A549 (cell line): ENCODE data around the gene GRID2. TPM values are rescaled to one million over a fixed set of nuclear protein-coding genes. Genes with fewer than 3 reads are reported as not detected.
"Not testable (repeated sequence)": the region's sequence is repeated elsewhere in the genome, so short reads cannot be mapped to it uniquely, and the experiment has no call there.

Source experiments
- ATAC-seq, 2 experiments: fragments of 200-7000 bp in 1 of 2; fragments of >200 bp in 1 of 2; cut with Nextera tagmentation in 1 of 2; cut with Tn5 transposase in 1 of 2; 3 replicates each; pipeline versions ENCODE4 v1.8.0 to v1.9.1; 2018 to 2020; ENCODE audit warnings: mild to moderate bottlenecking in 1 of 2, moderate library complexity in 1 of 2
- CTCF ChIA-PET: fragments of 300-600 bp; sonication (Branson Sonifier 250); formaldehyde crosslinking; extraction: SDS; loops from one replicate; lab custom pipeline; 2021; ENCODE audit warnings: antibody characterized with exemption, inconsistent platforms; lab: Yijun Ruan, JAX
- POLR2A ChIA-PET: fragments of 350-600 bp; formaldehyde crosslinking; extraction: SDS; loops from one replicate; lab custom pipeline; 2021; ENCODE audit warnings: antibody characterized with exemption, inconsistent platforms; lab: Yijun Ruan, JAX
- DNase-seq, 2 experiments: peaks; one replicate each; pipeline versions ENCODE4 v3.0.0 to v3.0.0-alpha.2; 2011 to 2016; ENCODE audit warnings: low read depth in 1 of 2, low spot score in 1 of 2
- FAIRE-seq: peaks from 2 replicates; lab custom pipeline; 2011; peaks lifted over from hg19 to GRCh38; lab: Jason Lieb, UNC
- H3K27ac ChIP-seq, 2 experiments: fragments of >200 bp; sonication (Bioruptor Twin); formaldehyde crosslinking; 3 replicates each; pipeline ENCODE4 v1.5.1; 2016 to 2017
- H3K4me1 ChIP-seq: fragments of >200 bp; sonication (Bioruptor Twin); formaldehyde crosslinking; 3 replicates; pipeline ENCODE4 v1.6.1; 2016
- H3K4me2 ChIP-seq: fragments of >200 bp; sonication (Bioruptor Twin); formaldehyde crosslinking; 3 replicates; pipeline ENCODE4 v1.6.1; 2016
- H3K4me3 ChIP-seq: fragments of >200 bp; sonication (Bioruptor Twin); formaldehyde crosslinking; 3 replicates; pipeline ENCODE4 v1.5.1; 2016
- H3K9me3 ChIP-seq: fragments of >200 bp; sonication (Bioruptor Twin); formaldehyde crosslinking; 3 replicates; pipeline ENCODE4 v1.6.1; 2016
- CBX2 ChIP-seq: fragments of 200-600 bp; sonication (generic); IDR thresholded peaks from 2 replicates; pipeline ENCODE4 v1.6.1; 2016; ENCODE audit warnings: low read depth, mild to moderate bottlenecking, borderline replicate concordance
- CEBPB ChIP-seq, 2 experiments: fragments of >200 bp in 1 of 2; sonication (Bioruptor Twin) in 1 of 2; formaldehyde crosslinking in 1 of 2; IDR thresholded peaks; 2 replicates each; pipeline ENCODE4 v1.6.1; 2012 to 2016
- EHF ChIP-seq: fragments of 250-450 bp; sonication (Bioruptor Pico); IDR thresholded peaks from 2 replicates; pipeline ENCODE4 v1.5.0; 2020; ENCODE audit warnings: mild to moderate bottlenecking
- EHMT2 ChIP-seq: fragments of 200-600 bp; sonication (generic); IDR thresholded peaks from 2 replicates; pipeline ENCODE4 v1.6.1; 2016; ENCODE audit warnings: antibody characterized with exemption, low read depth, mild to moderate bottlenecking, moderate library complexity
- GATA3 ChIP-seq: IDR thresholded peaks from 2 replicates; pipeline ENCODE4 v1.6.1; 2012; ENCODE audit warnings: borderline replicate concordance
- HEYL ChIP-seq: fragments of 250-450 bp; sonication (Bioruptor Pico); IDR thresholded peaks from 2 replicates; pipeline ENCODE4 v1.8.0; 2021; ENCODE audit warnings: mild to moderate bottlenecking, moderate library complexity
- HOXB5 ChIP-seq: fragments of 250-450 bp; sonication (Bioruptor Pico); IDR thresholded peaks from 2 replicates; pipeline ENCODE4 v1.5.0; 2020; ENCODE audit warnings: mild to moderate bottlenecking, moderate library complexity
- JUN ChIP-seq, 2 experiments: fragments of >200 bp; sonication (Bioruptor Twin); formaldehyde crosslinking; IDR thresholded peaks; 2 replicates in 1 of 2; 3 replicates in 1 of 2; pipeline ENCODE4 v1.6.1; 2016 to 2017
- NR3C1 ChIP-seq: fragments of >200 bp; sonication (Bioruptor Twin); formaldehyde crosslinking; IDR thresholded peaks from 3 replicates; pipeline ENCODE4 v1.6.1; 2017
- POLR2A ChIP-seq: IDR thresholded peaks from 2 replicates; pipeline ENCODE4 v1.6.1; 2012; ENCODE audit warnings: mild to moderate bottlenecking, low read length
- ZSCAN20 ChIP-seq: fragments of 250-450 bp; sonication (Bioruptor Pico); IDR thresholded peaks from 2 replicates; pipeline ENCODE4 v1.8.0; 2022; ENCODE audit warnings: mild to moderate bottlenecking, moderate library complexity
- WGBS: methylation state at CpG from one replicate; pipeline ENCODE4 v1.1.6; 2017; ENCODE audit errors: missing lambda C conversion rate; 5-methylcytosine and 5-hydroxymethylcytosine counted together
- polyA plus RNA-seq, 4 experiments: library from polyadenylated mRNA; depleted of rRNA in 3 of 4; stranded (reverse); fragments of >200 nt; fragmentation: RNase III in 1 of 4; extraction: RNeasy Plus Mini Kit Qiagen cat#74134 plus additional on column Dnase treatment in 1 of 4; gene quantifications; 2 replicates in 3 of 4; 3 replicates in 1 of 4; pipeline ENCODE4 v1.2.3, GENCODE V29; 2011 to 2017
- TF ChIP-seq, protein P1 (sequence below): fragments of 250-450 bp; sonication (Bioruptor Pico); IDR thresholded peaks from 2 replicates; pipeline ENCODE4 v1.5.0; 2020; ENCODE audit warnings: low read depth, mild to moderate bottlenecking, moderate library complexity
- TF ChIP-seq, protein P2 (sequence below): IDR thresholded peaks from 2 replicates; pipeline ENCODE4 v1.6.1; 2012; ENCODE audit warnings: low read depth, borderline replicate concordance
- TF ChIP-seq, protein P3 (sequence below): fragments of >200 bp; sonication (Bioruptor Twin); formaldehyde crosslinking; IDR thresholded peaks from 3 replicates; pipeline ENCODE4 v1.5.1; 2016
- TF ChIP-seq, protein P4 (sequence below): IDR thresholded peaks from 2 replicates; pipeline ENCODE4 v1.6.1; 2012
- TF ChIP-seq, protein P5 (sequence below): fragments of 250-450 bp; sonication (Bioruptor Pico); IDR thresholded peaks from 2 replicates; pipeline ENCODE4 v1.5.0; 2021; ENCODE audit warnings: mild to moderate bottlenecking, moderate library complexity, borderline replicate concordance

The GRID2 gene
- polyA plus RNA-seq, 2 of the 4 experiments (the other 2 are of a cell fraction), result not detected

DNA sequence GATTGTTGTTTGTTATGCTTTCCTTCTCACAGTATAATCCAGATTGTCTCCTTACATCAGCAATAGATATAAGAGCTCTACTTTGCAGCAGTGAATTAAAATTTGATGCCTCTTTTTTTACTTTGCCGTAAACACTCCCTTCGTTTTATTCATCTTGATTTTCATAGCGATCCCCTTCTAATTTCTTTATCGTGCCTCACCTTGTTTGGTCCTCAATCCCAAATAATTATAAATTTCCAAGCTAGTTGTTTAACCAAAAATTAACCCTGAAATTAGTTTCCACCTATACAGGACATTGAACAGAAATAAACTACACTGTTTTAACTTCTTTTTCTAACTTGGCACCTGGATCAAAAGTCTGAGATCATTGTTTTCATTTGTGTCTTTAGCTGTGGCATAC, 35.1 kb upstream of the GRID2 start:
- ChIA-PET CTCF (no interaction called here), POLR2A (no interaction called here)
- H3K4me3 ChIP-seq, result no peak overlapping the region
- FAIRE-seq (no peak), ATAC-seq (no peak), DNase-seq (no peak)
- WGBS, result 56% methylated on average over 4 of the region's 4 CpGs
- H3K4me1 ChIP-seq, result no peaks in the 10 kb centered on the region
- H3K9me3 ChIP-seq, result no peaks in the 10 kb centered on the region
- H3K4me2 ChIP-seq, result no peak overlapping the region
- TF ChIP-seq ZSCAN20 (CRISPR knock-in tag) (no peak), CBX2 (no peak), HEYL (no peak), EHF (CRISPR knock-in tag) (no peak)
- TF ChIP-seq, protein P1, sequence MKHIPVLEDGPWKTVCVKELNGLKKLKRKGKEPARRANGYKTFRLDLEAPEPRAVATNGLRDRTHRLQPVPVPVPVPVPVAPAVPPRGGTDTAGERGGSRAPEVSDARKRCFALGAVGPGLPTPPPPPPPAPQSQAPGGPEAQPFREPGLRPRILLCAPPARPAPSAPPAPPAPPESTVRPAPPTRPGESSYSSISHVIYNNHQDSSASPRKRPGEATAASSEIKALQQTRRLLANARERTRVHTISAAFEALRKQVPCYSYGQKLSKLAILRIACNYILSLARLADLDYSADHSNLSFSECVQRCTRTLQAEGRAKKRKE (CRISPR knock-in tag), result no peak
- TF ChIP-seq, protein P2, sequence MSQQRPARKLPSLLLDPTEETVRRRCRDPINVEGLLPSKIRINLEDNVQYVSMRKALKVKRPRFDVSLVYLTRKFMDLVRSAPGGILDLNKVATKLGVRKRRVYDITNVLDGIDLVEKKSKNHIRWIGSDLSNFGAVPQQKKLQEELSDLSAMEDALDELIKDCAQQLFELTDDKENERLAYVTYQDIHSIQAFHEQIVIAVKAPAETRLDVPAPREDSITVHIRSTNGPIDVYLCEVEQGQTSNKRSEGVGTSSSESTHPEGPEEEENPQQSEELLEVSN, result no peak
- TF ChIP-seq, all 56 proteins: peak for 0
- H3K27ac ChIP-seq, result no peak overlapping the region

DNA sequence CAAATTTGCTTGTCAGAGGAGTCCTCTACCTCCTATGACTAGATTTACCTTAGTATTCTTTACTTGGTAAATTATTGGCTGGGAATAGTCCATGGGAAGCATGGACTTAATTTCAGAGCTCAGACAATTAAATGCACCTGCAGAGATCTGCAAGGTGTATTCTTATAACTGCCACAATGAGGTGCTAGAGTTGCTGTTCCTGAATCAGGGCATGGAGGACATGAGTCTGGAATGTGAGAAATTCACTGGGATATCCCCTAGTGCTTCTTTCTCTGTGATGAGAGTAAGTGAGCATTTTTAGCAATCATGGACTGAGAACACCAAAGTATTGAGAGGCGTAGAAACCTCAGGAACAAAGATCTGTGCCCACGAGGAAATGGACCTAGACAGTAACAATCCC, 32.9 kb upstream of the GRID2 start:
- DNase-seq (peak in 1 of 2 experiments; percentile 0), FAIRE-seq (no peak), ATAC-seq (no peak)
- CTCF ChIA-PET, result no interaction called here
- H3K4me2 ChIP-seq, result no peak overlapping the region
- 24% methylated on average over 2 of the region's 2 CpGs for WGBS
- no peaks in the 10 kb centered on the region for H3K9me3 ChIP-seq
- POLR2A ChIA-PET, result no interaction called here
- H3K27ac ChIP-seq, result no peak overlapping the region
- no peak overlapping the region for H3K4me3 ChIP-seq
- no peak for TF ChIP-seq NR3C1
- TF ChIP-seq EHMT2, result no peak
- TF ChIP-seq POLR2A, result no peak
- no peak for TF ChIP-seq CBX2
- TF ChIP-seq HOXB5, result no peak
- TF ChIP-seq GATA3, result no peak
- no peak for TF ChIP-seq JUN (IDR thresholded peaks at IDR 0.05)
- TF ChIP-seq, protein P3, sequence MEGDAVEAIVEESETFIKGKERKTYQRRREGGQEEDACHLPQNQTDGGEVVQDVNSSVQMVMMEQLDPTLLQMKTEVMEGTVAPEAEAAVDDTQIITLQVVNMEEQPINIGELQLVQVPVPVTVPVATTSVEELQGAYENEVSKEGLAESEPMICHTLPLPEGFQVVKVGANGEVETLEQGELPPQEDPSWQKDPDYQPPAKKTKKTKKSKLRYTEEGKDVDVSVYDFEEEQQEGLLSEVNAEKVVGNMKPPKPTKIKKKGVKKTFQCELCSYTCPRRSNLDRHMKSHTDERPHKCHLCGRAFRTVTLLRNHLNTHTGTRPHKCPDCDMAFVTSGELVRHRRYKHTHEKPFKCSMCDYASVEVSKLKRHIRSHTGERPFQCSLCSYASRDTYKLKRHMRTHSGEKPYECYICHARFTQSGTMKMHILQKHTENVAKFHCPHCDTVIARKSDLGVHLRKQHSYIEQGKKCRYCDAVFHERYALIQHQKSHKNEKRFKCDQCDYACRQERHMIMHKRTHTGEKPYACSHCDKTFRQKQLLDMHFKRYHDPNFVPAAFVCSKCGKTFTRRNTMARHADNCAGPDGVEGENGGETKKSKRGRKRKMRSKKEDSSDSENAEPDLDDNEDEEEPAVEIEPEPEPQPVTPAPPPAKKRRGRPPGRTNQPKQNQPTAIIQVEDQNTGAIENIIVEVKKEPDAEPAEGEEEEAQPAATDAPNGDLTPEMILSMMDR, result no peak
- TF ChIP-seq, protein P4, sequence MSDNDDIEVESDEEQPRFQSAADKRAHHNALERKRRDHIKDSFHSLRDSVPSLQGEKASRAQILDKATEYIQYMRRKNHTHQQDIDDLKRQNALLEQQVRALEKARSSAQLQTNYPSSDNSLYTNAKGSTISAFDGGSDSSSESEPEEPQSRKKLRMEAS, result no peak
- TF ChIP-seq CEBPB (IDR thresholded peaks at IDR 0.05), result no peak
- TF ChIP-seq, protein P5, sequence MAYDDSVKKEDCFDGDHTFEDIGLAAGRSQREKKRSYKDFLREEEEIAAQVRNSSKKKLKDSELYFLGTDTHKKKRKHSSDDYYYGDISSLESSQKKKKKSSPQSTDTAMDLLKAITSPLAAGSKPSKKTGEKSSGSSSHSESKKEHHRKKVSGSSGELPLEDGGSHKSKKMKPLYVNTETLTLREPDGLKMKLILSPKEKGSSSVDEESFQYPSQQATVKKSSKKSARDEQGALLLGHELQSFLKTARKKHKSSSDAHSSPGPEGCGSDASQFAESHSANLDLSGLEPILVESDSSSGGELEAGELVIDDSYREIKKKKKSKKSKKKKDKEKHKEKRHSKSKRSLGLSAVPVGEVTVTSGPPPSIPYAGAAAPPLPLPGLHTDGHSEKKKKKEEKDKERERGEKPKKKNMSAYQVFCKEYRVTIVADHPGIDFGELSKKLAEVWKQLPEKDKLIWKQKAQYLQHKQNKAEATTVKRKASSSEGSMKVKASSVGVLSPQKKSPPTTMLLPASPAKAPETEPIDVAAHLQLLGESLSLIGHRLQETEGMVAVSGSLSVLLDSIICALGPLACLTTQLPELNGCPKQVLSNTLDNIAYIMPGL (CRISPR knock-in tag), result no peak
- H3K4me1 ChIP-seq, result no peaks in the 10 kb centered on the region

DNA sequence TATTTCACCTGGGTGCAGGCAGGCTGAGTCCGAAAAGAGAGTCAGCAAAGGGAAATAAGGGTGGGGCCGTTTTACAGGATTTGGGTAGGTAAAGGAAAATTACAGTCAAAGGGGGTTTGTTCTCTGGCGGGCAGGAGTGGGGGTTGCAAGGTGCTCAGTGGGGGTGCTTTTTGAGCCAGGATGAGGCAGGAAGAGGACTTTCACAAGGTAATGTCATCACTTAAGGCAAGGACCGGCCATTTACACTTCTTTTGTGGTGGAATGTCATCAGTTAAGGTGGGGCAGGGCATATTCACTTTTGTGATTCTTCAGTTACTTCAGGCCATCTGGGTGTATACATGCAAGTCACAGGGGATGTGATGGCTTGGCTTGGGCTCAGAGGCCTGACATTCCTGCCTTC, 32.2 kb upstream of the GRID2 start:
- DNase-seq, H3K4me3 ChIP-seq, CTCF ChIA-PET, H3K9me3 ChIP-seq, H3K27ac ChIP-seq, H3K4me1 ChIP-seq, FAIRE-seq, POLR2A ChIA-PET, H3K4me2 ChIP-seq, ATAC-seq: not testable (repeated sequence)
- 19% methylated on average over 4 of the region's 4 CpGs for WGBS

DNA sequence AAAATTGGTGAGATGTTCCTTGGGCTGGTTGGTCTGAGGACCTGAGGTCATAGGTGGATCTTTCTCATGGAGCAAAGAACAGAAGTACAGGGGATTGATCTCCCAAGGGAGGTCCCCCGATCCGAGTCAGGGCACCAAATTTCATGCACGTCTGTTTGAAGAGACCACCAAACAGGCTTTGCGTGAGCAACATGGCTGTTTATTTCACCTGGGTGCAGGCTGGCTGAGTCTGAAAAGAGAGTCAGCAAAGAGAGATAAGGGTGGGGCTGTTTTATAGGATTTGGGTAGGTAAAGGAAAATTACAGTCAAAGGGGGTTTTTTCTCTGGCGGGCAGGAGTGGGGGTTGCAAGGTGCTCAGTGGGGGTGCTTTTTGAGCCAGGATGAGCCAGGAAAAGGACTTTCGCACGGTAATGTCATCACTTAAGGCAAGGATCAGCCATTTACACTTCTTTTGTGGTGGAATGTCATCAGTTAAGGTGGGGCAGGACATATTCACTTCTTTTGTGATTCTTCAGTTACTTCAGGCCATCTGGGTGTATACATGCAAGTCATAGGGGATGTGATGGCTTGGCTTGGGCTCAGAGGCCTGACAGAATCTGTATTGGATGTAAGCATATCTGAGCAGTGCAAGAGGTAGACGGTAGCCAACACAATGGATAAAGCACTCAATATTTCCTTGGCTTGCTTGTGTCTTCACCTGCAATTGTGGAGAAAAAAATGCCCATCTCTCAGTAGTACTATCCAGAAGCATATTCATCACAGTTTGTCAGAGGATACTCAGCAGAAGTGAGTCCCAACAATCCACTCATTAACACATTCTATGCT, 26.5 kb upstream of the GRID2 start:
- FAIRE-seq, H3K4me2 ChIP-seq, CTCF ChIA-PET: not testable (repeated sequence)

More for the DNA sequence above, 26.5 kb upstream of the GRID2 start:
- not testable (repeated sequence) for H3K27ac ChIP-seq, DNase-seq, H3K4me3 ChIP-seq, H3K4me1 ChIP-seq, H3K9me3 ChIP-seq, ATAC-seq
- WGBS, result 29% methylated on average over 8 of the region's 8 CpGs
- POLR2A ChIA-PET, result interaction anchor here (0.7 kb wide), 1 partner anchor 944 kb away, joined by 5 read pairs; no protein-coding TSS in a partner anchor
